Skeletal muscle tissue (tissue), 4 donors: Measurements from ENCODE around the gene CSRP1. TPM values are rescaled to one million over a fixed set of nuclear protein-coding genes. Genes with fewer than 3 reads are reported as not detected.
A peak's percentile ranks its signal among the peaks of the same experiment; 100 is the strongest.
"Not testable (repeated sequence)": the region's sequence is repeated elsewhere in the genome, so short reads cannot be mapped to it uniquely, and the experiment has no call there.

Experiments
- H3K27ac ChIP-seq: one replicate; pipeline ENCODE4 v1.7.0; 2013; ENCODE audit warnings: mild to moderate bottlenecking, low read depth, low read length, inconsistent platforms
- H3K27me3 ChIP-seq, 3 donors: one replicate each; pipeline ENCODE4 v1.7.0; 2013; ENCODE audit warnings: low read length in 3 of 3; ENCODE audit not compliant: control insufficient read depth in 3 of 3, insufficient read depth in 3 of 3
- H3K36me3 ChIP-seq, 3 donors: one replicate each; pipeline ENCODE4 v1.7.0; 2013; ENCODE audit warnings: low read length in 3 of 3; ENCODE audit not compliant: control insufficient read depth in 3 of 3, insufficient read depth in 3 of 3
- H3K4me1 ChIP-seq, 3 donors: one replicate each; pipeline ENCODE4 v1.7.0; 2013; ENCODE audit warnings: low read length in 3 of 3, mild to moderate bottlenecking in 3 of 3; ENCODE audit not compliant: control insufficient read depth in 3 of 3, insufficient read depth in 3 of 3
- H3K4me3 ChIP-seq, 3 donors: one replicate each; pipeline ENCODE4 v1.7.0; 2013; ENCODE audit warnings: low read length in 3 of 3
- H3K9ac ChIP-seq, 3 donors: one replicate each; pipeline ENCODE4 v1.7.0; 2013; ENCODE audit warnings: low read length in 3 of 3, mild to moderate bottlenecking in 3 of 3, moderate library complexity in 2 of 3, low read depth in 1 of 3
- H3K9me3 ChIP-seq, 3 donors: one replicate each; pipeline ENCODE4 v1.7.0; 2013; ENCODE audit warnings: low read length in 3 of 3; ENCODE audit not compliant: control insufficient read depth in 3 of 3
- total RNA-seq: library from RNA; depleted of rRNA; stranded (reverse); fragments of >200 nt; gene quantifications from one replicate; pipeline ENCODE4 v1.2.3, GENCODE V29; 2014
- donor health status: Osteomylitis.

CSRP1 gene
- total RNA-seq, 1 donor from 2014 or later: 42.8 TPM

GRCh38 chr1:201480231-201481003 lies 26.5 kb downstream of the CSRP1 start:
- no peaks in the 10 kb centered on the region for H3K9me3 ChIP-seq
- H3K9ac ChIP-seq: peak overlapping the region; percentile 61 to 73 (median 71)
- H3K27me3 ChIP-seq: no peaks in the 10 kb centered on the region
- H3K4me1 ChIP-seq: peaks cover 20 to 30% (median 23%) of the 10 kb centered on the region in 3 donors
- peak overlapping the region; percentile 80 for H3K27ac ChIP-seq
- H3K4me3 ChIP-seq: peak overlapping the region; percentile 32 to 63 (median 51)
- H3K36me3 ChIP-seq: peaks cover 0 to 6% (median 4%) of the 10 kb centered on the region in 3 donors

DNA sequence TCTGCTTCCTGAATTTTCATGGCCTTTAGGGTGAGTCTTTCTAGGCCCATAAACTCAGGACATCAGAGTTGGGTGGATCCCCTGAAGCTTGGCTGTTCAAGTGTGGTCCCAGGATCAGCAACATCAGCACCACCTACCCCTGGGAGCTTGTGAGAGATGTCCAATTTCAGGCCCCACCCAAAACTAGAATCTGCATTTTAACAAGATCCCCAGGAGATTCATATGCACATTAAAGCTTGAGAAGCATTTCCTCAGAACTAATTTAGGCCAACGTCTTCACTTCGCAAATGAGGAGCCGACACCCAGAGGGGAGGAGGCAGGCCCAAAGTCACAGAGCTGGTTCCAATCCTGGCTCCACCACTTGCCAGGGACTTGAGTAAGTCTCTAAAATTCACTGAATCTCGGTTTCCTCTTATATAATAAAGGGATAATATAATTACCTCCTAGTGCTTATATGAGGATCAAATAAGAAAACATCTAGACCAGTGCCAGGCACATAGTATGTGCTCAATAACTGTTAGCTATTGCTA lies 27.7 kb downstream of the CSRP1 start:
- peaks cover 20 to 32% (median 23%) of the 10 kb centered on the region in 3 donors for H3K4me1 ChIP-seq
- H3K9ac ChIP-seq: no peak overlapping the region
- peaks cover 0 to 2% (median 2%) of the 10 kb centered on the region in 3 donors for H3K36me3 ChIP-seq
- H3K27ac ChIP-seq: no peak overlapping the region
- H3K9me3 ChIP-seq: no peaks in the 10 kb centered on the region
- no peak overlapping the region for H3K4me3 ChIP-seq
- H3K27me3 ChIP-seq: no peaks in the 10 kb centered on the region

- not testable (repeated sequence) for H3K27me3 ChIP-seq, H3K9ac ChIP-seq, H3K27ac ChIP-seq, H3K9me3 ChIP-seq, H3K36me3 ChIP-seq, H3K4me3 ChIP-seq
- peaks cover 20 to 32% (median 23%) of the 10 kb centered on the region in 3 donors for H3K4me1 ChIP-seq
Measured at GRCh38 chr1:201478666-201479065, 28.3 kb downstream of the CSRP1 start.

DNA sequence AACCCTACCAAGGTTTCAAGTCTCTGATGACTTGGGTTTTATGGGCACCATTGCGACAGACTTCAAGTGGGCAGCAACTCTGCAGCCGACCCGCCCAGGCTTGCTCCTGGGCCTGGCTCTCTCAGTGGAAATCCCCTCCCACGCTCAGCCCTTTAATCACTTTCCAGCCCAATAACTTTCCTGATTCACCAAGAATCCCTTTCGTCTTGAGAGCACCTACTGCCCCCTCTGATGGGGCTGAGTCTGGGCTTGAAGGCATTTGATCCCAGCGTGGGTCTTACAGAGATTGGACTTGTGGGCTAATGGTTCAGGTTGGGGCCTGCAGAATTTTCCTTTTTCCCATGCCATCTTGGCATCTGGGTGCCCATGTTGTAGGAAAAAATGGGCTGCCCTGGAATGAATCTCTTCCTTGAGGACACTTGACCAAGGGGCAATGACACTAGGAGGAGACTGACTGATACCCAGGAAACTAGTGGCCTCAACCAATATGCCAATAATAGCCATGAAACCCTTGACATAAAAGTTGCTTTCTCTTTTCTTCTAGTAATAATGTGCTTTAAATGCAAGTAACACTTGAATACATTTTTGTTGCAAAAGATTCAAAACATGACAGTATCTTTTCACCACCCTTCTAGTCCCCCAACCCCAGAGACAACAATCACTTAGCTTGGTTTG lies 30.1 kb downstream of the CSRP1 start:
- H3K27ac ChIP-seq: no peak overlapping the region
- H3K36me3 ChIP-seq: no peaks in the 10 kb centered on the region
- no peak overlapping the region for H3K9ac ChIP-seq
- no peak overlapping the region for H3K4me3 ChIP-seq
- H3K27me3 ChIP-seq: no peaks in the 10 kb centered on the region
- peaks cover 15 to 26% (median 18%) of the 10 kb centered on the region in 3 donors for H3K4me1 ChIP-seq
- no peaks in the 10 kb centered on the region for H3K9me3 ChIP-seq

DNA sequence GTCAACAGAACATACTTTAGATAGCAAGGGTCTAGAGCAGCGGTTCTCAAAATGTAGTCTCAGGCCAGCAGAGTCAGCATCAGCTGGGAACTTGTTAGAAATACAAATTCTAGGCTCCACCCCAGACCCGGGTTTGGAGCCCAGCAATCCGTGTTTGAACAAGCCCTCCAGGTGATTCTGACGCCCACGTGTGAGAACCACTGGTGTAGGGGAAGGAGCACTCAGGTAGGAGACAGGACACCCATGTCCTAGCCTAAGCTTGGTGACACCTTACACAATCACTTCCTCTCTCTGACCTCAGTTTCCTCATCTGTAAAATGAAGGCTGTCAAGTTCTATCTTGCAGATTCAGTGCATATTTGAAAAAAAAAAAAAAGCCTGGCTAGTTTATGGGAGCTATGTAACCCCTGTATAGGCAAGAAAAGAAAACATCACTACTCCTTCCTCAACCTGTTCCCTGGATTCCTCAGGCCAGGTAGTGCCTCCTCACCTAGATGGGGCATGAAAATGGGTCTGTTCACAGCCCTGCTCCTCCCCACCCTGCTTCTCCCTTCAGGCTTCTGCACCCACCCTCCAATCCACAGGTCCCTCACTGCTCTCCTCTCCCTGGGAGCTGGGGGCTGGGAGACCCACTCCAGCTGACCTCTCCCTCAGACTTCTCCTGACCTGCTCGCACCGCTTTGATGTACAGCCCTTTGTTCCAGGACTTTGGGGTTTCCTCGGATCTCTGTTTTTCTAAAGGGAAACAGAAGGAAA lies 30.8 kb downstream of the CSRP1 start:
- Histone ChIP-seq H3K9me3 (no peaks in the 10 kb centered on the region), H3K4me3 (no peak overlapping the region), H3K9ac (no peak overlapping the region), H3K27ac (no peak overlapping the region), H3K4me1 (peaks cover 8 to 19% (median 11%) of the 10 kb centered on the region in 3 donors), H3K27me3 (no peaks in the 10 kb centered on the region), H3K36me3 (no peaks in the 10 kb centered on the region)

- H3K27me3 ChIP-seq: no peaks in the 10 kb centered on the region
- H3K4me3 ChIP-seq: no peak overlapping the region
- H3K9me3 ChIP-seq: no peaks in the 10 kb centered on the region
- no peak overlapping the region for H3K9ac ChIP-seq
- H3K4me1 ChIP-seq: peaks cover 2 to 12% (median 6%) of the 10 kb centered on the region in 3 donors
- no peaks in the 10 kb centered on the region for H3K36me3 ChIP-seq
- H3K27ac ChIP-seq: no peak overlapping the region
Measured at GRCh38 chr1:201475130-201475529, 31.8 kb downstream of the CSRP1 start.

DNA sequence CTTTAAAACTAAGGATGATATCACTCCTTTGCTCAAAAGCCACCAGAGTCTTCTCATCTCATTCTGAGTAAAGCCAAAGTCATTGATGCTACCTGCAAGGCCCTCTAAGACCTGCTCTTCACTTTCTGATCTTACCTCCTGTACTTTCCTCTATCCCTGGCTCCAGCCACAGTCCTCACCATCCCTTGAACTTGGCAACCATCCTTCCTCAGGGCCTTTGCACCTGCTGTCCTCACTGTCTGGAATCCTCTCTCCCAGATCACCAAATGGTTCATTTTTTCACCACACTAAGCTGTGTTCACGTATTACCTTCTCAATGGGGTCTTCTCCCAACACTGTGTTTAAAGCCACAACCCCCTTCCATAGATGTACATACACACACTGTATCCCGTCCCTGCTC lies 33.6 kb downstream of the CSRP1 start:
- Histone ChIP-seq H3K4me1 (peaks cover 6 to 17% (median 13%) of the 10 kb centered on the region in 3 donors), H3K36me3 (no peaks in the 10 kb centered on the region), H3K27ac (no peak overlapping the region), H3K4me3 (no peak overlapping the region), H3K9me3 (no peaks in the 10 kb centered on the region), H3K27me3 (no peaks in the 10 kb centered on the region), H3K9ac (no peak overlapping the region)

DNA sequence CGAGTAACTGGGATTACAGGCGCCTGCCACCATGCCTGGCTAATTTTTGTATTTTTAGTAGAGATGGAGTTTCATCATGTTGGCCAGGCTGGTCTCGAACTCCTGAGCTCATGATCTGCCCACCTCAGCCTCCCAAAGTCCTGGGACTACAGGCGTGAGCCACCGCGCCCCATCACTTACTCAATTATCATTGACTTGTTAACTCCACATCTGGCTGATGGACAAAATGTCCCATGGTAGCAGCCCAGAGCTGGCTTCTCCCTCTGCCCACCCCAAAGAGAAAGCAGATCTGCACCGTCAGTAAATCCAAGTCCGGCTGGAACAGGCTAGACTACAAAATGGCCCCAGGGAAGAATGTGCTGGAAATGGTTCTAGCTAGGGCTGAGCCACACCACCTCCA lies 34.6 kb downstream of the CSRP1 start:
- H3K4me1 ChIP-seq: peaks cover 12 to 26% (median 21%) of the 10 kb centered on the region in 3 donors
- H3K27me3 ChIP-seq, H3K4me3 ChIP-seq, H3K9me3 ChIP-seq, H3K9ac ChIP-seq, H3K27ac ChIP-seq, H3K36me3 ChIP-seq: not testable (repeated sequence)

GRCh38 chr1:201471772-201472171 lies 35.2 kb downstream of the CSRP1 start:
- Histone ChIP-seq H3K4me1 (peaks cover 17 to 32% (median 25%) of the 10 kb centered on the region in 3 donors), H3K9ac (no peak overlapping the region), H3K27me3 (no peaks in the 10 kb centered on the region), H3K4me3 (no peak overlapping the region), H3K9me3 (no peaks in the 10 kb centered on the region), H3K36me3 (peaks cover 0 to 2% (median 0%) of the 10 kb centered on the region in 3 donors), H3K27ac (no peak overlapping the region)
